Skeletal muscle satellite cell (primary cell): Measurements from ENCODE around the gene THADA.
"Not testable (repeated sequence)": the region's sequence is repeated elsewhere in the genome, so short reads cannot be mapped to it uniquely, and the experiment has no call there.

Experiments used
- H3K27me3 ChIP-seq: 2 replicates; pipeline ENCODE4 v1.7.0; 2013; ENCODE audit warnings: low read length; ENCODE audit not compliant: control insufficient read depth, insufficient read depth
- H3K36me3 ChIP-seq: 2 replicates; pipeline ENCODE4 v1.7.0; 2013; ENCODE audit warnings: mild to moderate bottlenecking, control low read depth, low read length; ENCODE audit not compliant: insufficient read depth
- H3K4me1 ChIP-seq: 2 replicates; pipeline ENCODE4 v1.7.0; 2013; ENCODE audit warnings: low read length; ENCODE audit not compliant: control insufficient read depth, insufficient read depth
- H3K4me2 ChIP-seq: 2 replicates; pipeline ENCODE4 v1.7.0; 2013; ENCODE audit warnings: mild to moderate bottlenecking, low read length
- H3K4me3 ChIP-seq: 2 replicates; pipeline ENCODE4 v1.7.0; 2013; ENCODE audit warnings: low read length
- H3K9ac ChIP-seq: 2 replicates; pipeline ENCODE4 v1.7.0; 2013; ENCODE audit warnings: mild to moderate bottlenecking, low read depth, low read length, moderate library complexity
- H3K9me3 ChIP-seq: replicated peaks from 2 replicates; pipeline ENCODE4 v1.7.0; 2013; ENCODE audit warnings: mild to moderate bottlenecking, control low read depth, low read length

THADA gene

DNA sequence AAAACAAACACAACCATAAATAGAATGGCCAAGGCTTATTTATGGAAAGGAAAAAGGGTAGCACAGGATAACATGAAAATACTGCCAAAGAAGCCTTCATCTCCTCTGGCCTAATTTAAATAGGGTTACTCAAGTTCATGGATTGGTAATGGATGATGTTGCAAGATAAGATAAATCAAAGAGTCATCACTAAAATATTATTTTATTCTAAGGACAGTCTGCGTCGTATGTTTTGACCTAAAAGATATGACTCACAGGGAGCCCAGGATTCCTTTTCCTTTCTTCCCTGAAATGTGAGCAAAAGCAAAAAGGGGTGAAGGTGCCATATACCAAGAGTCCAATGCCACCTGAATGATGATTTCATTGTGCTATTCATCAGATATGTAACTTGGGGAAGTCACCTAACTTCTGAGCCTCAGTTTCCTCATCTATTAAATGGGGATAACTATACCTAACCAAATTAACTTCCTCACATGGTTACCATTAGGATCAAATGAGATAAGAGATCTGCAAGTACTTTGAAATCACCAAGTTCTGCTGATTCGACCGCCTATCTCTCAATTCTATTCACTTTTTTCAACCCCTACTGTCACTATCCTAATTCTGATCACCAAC, 137.7 kb downstream of the THADA start:
- H3K4me2 ChIP-seq: peak overlapping the region; percentile 35
- peaks cover 97% of the 10 kb centered on the region for H3K4me1 ChIP-seq
- H3K4me3 ChIP-seq: no peak overlapping the region
- no peaks in the 10 kb centered on the region for H3K36me3 ChIP-seq
- H3K27me3 ChIP-seq: no peaks in the 10 kb centered on the region
- H3K9ac ChIP-seq: peak overlapping the region; percentile 78
- no peaks in the 10 kb centered on the region for H3K9me3 ChIP-seq

DNA sequence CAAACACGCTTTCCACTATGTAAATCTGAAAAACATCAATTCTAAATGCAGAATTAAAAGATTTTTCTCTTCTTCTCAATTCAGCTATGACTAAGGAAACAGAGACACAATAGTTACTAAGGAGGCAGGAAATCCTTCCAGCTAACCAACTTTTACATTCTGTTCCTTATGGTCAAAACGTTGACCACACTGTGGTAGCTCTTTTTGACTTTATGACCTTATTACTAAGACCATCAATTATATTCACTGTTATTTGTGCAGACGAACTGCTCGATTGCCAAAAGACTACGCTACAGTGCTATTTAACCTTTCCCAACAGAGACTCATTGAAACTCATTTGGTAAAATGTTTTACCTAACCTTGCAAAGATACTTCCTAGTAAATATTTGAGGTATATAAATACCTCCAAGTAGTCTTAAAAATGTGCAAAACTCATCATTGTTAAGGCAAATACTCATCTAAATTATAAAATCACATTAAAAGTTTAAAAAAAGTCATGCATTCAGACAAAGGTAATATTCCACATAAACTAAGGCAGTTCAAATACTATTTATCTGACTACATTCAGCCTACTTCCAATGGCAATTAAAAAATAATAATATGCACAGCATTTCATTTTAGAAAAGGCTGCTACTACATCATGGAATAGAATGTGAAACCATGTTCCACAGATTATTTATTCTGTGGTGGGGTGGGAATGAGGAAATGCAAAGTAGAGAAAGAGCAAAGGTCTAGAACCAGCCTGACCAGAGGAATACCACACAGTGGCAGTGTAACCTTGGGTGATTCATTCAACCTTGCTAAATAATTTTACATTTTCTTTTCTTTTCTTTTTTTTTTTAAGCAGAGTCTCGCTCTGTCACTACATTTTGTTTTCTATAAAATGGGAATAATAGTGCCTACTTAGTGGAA, 139.9 kb downstream of the THADA start:
- peaks cover 94% of the 10 kb centered on the region for H3K4me1 ChIP-seq
- H3K36me3 ChIP-seq: no peaks in the 10 kb centered on the region
- no peaks in the 10 kb centered on the region for H3K27me3 ChIP-seq
- H3K4me2 ChIP-seq: peak overlapping the region; percentile 78
- H3K9me3 ChIP-seq: no peaks in the 10 kb centered on the region
- peak overlapping the region; percentile 81 for H3K9ac ChIP-seq
- H3K4me3 ChIP-seq: peak overlapping the region; percentile 39

GRCh38 chr2:43455296-43455695, 140.5 kb downstream of the THADA start:
- Histone ChIP-seq H3K9me3 (no peaks in the 10 kb centered on the region), H3K4me3 (peak overlapping the region; percentile 33), H3K4me1 (peaks cover 88% of the 10 kb centered on the region), H3K4me2 (peak overlapping the region; percentile 78), H3K9ac (peak overlapping the region; percentile 81), H3K36me3 (no peaks in the 10 kb centered on the region), H3K27me3 (no peaks in the 10 kb centered on the region)

GRCh38 chr2:43454791-43455190, 141.0 kb downstream of the THADA start:
- Histone ChIP-seq H3K4me2 (peak overlapping the region; percentile 78), H3K9me3 (no peaks in the 10 kb centered on the region), H3K9ac (peak overlapping the region; percentile 81), H3K4me3 (peak overlapping the region; percentile 33), H3K4me1 (peaks cover 83% of the 10 kb centered on the region), H3K36me3 (no peaks in the 10 kb centered on the region), H3K27me3 (no peaks in the 10 kb centered on the region)

DNA sequence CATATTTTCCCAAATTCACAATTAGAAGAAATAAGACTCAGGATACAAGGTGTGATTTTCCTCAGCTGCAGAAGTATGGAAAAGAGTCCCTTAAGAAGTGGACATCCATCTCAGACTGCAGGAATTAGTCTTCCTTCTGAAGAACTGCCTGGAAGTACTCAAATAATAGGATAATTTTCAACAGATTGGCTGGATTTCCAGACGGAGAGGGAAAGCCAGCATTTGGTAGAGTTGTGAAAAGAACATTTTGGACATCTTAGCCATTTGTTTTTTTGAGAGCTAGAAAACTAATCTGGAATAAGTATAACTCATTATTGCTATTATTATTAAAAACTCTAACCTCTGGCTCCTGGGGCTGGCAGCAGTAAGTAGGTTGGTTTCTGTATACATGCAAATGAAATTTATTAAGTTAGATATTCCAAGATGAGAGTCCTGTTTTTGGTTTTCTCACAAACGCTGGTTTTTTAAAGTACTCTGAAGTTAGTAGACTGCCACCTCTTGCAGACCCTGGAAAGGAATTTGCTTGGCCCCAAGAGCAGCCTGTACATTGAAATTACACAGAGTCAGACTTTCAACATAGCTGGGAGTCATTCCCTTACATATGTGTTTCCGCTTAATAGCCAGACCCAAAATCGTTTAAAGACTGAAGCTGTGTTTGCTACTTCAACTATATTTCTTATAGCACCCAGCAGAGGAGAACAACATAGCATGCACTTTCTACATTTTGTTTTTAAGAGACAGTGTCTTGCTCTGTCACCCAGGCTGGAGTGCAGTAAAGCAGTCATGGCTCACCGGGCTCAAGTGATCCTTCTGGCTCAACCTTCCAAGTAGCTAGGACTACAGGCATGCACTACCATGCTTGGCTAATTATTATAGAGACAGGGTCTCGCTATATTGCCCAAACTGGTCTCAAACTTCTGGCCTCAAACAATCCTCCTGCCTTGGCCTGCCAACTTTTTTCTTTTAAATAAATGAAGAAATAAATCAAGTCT, 142.4 kb downstream of the THADA start:
- H3K4me2 ChIP-seq: no peak overlapping the region
- peaks cover 69% of the 10 kb centered on the region for H3K4me1 ChIP-seq
- H3K9me3 ChIP-seq: no peaks in the 10 kb centered on the region
- H3K4me3 ChIP-seq: no peak overlapping the region
- H3K27me3 ChIP-seq: no peaks in the 10 kb centered on the region
- H3K9ac ChIP-seq: no peak overlapping the region
- H3K36me3 ChIP-seq: no peaks in the 10 kb centered on the region

DNA sequence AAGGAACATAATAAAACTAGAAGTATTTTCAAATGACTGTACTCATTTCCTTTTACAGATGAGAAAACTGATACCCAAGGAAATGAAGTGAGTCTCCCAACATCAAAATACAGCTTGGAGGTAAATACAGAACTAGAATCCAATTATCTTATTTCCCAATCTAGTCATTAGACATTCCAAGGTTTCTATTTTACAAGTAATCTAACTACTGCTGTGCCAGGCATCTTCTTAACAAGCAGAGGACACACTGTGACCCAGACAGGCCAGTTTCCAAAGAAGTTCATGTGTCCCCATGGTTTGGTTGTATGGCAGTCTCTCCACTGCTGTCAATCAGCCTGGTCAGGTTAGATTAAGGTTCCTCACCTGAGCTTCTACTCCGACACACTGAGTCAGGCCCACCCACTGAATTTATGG, 143.5 kb downstream of the THADA start:
- Histone ChIP-seq H3K4me1 (peaks cover 65% of the 10 kb centered on the region), H3K4me2 (peak overlapping the region; percentile 42), H3K36me3 (no peaks in the 10 kb centered on the region), H3K9me3 (no peaks in the 10 kb centered on the region), H3K27me3 (no peaks in the 10 kb centered on the region), H3K4me3 (no peak overlapping the region), H3K9ac (peak overlapping the region; percentile 39)

- Histone ChIP-seq H3K4me3 (no peak overlapping the region), H3K4me1 (peaks cover 50% of the 10 kb centered on the region), H3K9me3 (no peaks in the 10 kb centered on the region), H3K4me2 (no peak overlapping the region), H3K27me3 (no peaks in the 10 kb centered on the region), H3K9ac (no peak overlapping the region), H3K36me3 (peaks cover 7% of the 10 kb centered on the region)
Measured at GRCh38 chr2:43450617-43451016, 145.2 kb downstream of the THADA start.

DNA sequence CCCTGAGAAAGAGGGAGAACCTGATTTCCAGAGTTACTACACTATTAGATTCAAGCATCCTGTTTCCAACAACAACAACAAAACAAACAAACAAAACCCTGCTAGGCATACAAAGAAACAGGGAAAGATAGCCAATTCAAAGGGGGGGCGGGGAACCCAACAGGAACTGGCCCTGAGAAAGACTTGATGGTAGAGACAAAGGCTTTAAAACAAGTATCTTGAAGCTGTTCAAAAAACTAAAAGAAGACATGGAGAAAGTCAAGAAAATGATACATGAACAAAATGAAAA, 147.1 kb downstream of the THADA start:
- Histone ChIP-seq H3K9me3 (no peaks in the 10 kb centered on the region), H3K4me3 (no peak overlapping the region), H3K4me1 (peaks cover 31% of the 10 kb centered on the region), H3K4me2 (no peak overlapping the region), H3K27me3 (no peaks in the 10 kb centered on the region), H3K36me3 (peaks cover 7% of the 10 kb centered on the region), H3K9ac (no peak overlapping the region)

- peaks cover 26% of the 10 kb centered on the region for H3K4me1 ChIP-seq
- H3K4me2 ChIP-seq: peak overlapping the region; percentile 1
- no peaks in the 10 kb centered on the region for H3K9me3 ChIP-seq
- H3K9ac ChIP-seq: no peak overlapping the region
- H3K4me3 ChIP-seq: no peak overlapping the region
- H3K27me3 ChIP-seq: no peaks in the 10 kb centered on the region
- peaks cover 7% of the 10 kb centered on the region for H3K36me3 ChIP-seq
Measured at GRCh38 chr2:43448011-43448821, 147.6 kb downstream of the THADA start.

DNA sequence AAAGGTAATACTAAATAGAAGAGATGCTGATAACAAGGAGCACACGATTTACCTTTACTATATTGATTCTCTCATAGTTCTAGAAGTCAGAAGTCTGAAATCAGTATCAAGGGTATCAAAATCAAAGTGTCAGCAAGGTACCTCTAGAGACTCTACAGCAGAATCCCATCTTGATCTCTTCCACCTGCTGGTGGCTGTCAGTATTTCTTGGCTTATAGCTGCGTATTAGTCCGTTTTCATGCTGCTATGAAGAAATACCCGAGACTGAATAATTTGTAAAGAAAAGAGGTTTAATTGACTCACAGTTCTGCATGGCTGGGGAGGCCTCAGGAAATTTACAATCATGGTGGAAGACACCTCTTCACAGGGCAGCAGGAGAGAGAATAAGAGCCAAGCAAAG, 149.1 kb downstream of the THADA start:
- not testable (repeated sequence) for H3K4me2 ChIP-seq

More for the DNA sequence above, 149.1 kb downstream of the THADA start:
- not testable (repeated sequence) for H3K9me3 ChIP-seq, H3K27me3 ChIP-seq, H3K9ac ChIP-seq, H3K4me3 ChIP-seq, H3K36me3 ChIP-seq
- peaks cover 12% of the 10 kb centered on the region for H3K4me1 ChIP-seq
